ENCODE measurements around the gene ARHGAP42.

GRCh38 chr11:100705447-100705846 lies 18.4 kb downstream of the ARHGAP42 start:
- TF ChIP-seq FOXA1 (IDR thresholded peaks at IDR 0.05) = no peak
- no peak for TF ChIP-seq HNF4A (conservative IDR thresholded peaks at IDR 0.05)
- TF ChIP-seq, protein P1, sequence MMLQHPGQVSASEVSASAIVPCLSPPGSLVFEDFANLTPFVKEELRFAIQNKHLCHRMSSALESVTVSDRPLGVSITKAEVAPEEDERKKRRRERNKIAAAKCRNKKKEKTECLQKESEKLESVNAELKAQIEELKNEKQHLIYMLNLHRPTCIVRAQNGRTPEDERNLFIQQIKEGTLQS (IDR thresholded peaks at IDR 0.05) = no peak
- TF ChIP-seq, protein P2, sequence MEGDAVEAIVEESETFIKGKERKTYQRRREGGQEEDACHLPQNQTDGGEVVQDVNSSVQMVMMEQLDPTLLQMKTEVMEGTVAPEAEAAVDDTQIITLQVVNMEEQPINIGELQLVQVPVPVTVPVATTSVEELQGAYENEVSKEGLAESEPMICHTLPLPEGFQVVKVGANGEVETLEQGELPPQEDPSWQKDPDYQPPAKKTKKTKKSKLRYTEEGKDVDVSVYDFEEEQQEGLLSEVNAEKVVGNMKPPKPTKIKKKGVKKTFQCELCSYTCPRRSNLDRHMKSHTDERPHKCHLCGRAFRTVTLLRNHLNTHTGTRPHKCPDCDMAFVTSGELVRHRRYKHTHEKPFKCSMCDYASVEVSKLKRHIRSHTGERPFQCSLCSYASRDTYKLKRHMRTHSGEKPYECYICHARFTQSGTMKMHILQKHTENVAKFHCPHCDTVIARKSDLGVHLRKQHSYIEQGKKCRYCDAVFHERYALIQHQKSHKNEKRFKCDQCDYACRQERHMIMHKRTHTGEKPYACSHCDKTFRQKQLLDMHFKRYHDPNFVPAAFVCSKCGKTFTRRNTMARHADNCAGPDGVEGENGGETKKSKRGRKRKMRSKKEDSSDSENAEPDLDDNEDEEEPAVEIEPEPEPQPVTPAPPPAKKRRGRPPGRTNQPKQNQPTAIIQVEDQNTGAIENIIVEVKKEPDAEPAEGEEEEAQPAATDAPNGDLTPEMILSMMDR (IDR thresholded peaks at IDR 0.05; ENCODE audit: low read depth, low read length, missing input control) = no peak
- TF ChIP-seq GABPA (IDR thresholded peaks at IDR 0.05 in 1 of 2, conservative IDR thresholded peaks at IDR 0.05 in 1 of 2) = no peak
- TF ChIP-seq, protein P3, sequence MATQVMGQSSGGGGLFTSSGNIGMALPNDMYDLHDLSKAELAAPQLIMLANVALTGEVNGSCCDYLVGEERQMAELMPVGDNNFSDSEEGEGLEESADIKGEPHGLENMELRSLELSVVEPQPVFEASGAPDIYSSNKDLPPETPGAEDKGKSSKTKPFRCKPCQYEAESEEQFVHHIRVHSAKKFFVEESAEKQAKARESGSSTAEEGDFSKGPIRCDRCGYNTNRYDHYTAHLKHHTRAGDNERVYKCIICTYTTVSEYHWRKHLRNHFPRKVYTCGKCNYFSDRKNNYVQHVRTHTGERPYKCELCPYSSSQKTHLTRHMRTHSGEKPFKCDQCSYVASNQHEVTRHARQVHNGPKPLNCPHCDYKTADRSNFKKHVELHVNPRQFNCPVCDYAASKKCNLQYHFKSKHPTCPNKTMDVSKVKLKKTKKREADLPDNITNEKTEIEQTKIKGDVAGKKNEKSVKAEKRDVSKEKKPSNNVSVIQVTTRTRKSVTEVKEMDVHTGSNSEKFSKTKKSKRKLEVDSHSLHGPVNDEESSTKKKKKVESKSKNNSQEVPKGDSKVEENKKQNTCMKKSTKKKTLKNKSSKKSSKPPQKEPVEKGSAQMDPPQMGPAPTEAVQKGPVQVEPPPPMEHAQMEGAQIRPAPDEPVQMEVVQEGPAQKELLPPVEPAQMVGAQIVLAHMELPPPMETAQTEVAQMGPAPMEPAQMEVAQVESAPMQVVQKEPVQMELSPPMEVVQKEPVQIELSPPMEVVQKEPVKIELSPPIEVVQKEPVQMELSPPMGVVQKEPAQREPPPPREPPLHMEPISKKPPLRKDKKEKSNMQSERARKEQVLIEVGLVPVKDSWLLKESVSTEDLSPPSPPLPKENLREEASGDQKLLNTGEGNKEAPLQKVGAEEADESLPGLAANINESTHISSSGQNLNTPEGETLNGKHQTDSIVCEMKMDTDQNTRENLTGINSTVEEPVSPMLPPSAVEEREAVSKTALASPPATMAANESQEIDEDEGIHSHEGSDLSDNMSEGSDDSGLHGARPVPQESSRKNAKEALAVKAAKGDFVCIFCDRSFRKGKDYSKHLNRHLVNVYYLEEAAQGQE (IDR thresholded peaks at IDR 0.05) = no peak
- no peak for TF ChIP-seq YY1 (IDR thresholded peaks at IDR 0.05)
- no peak for TF ChIP-seq RXRA (IDR thresholded peaks at IDR 0.05)
- no peak for TF ChIP-seq MAX (IDR thresholded peaks at IDR 0.05)

All from liver (tissue), 3 donors.